MM.1S (cell line): ENCODE results near the gene WAC.

Experiments
- CTCF ChIP-seq: fragments of 300-600 bp; sonication (generic); IDR thresholded peaks from 2 replicates; pipeline ENCODE4 v1.5.1; 2016; ENCODE audit warnings: antibody characterized with exemption, low read length, mixed read lengths
- EZH2 ChIP-seq: fragments of 300-600 bp; sonication (generic); optimal IDR thresholded peaks from 2 replicates; pipeline ENCODE3; 2017; ENCODE audit warnings: low read depth, mild to moderate bottlenecking, antibody characterized with exemption, low read length, mixed read lengths
- EZH2phosphoT487 ChIP-seq: fragments of 300-600 bp; sonication (generic); IDR thresholded peaks from 2 replicates; pipeline ENCODE4 v1.6.1; 2018; ENCODE audit warnings: antibody characterized with exemption, low read length

DNA sequence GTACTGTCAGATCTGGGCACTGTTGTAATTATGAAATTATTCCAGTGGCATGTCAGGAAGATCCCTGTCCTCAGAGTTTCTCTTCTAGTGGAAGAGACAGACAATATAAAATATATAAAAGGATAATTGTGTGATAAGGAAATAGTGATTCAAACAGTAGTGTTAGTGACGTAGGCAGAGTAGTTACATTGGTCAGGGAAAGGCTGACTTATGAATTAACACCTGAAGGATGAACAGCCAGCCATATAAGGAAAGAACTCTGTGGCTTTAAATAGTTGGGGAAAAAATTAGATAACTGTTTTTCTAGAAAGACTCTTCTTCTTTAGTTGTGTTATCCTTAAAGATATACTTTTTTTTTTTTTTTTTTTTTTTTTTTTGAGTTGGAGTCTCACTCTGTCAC is 37.7 kb downstream of the WAC start:
- TF ChIP-seq CTCF: no peak
- TF ChIP-seq EZH2: no peak
- no peak for TF ChIP-seq EZH2phosphoT487
